Adrenal gland (tissue), 5 donors: ENCODE data around the gene PCMTD2.

Experiments used
- POLR2A ChIP-seq, 2 donors: fragments of 450-650 bp; IDR thresholded peaks; one replicate each; pipeline ENCODE4 v1.6.1; 2017; ENCODE audit warnings: antibody characterized with exemption in 2 of 2, mild to moderate bottlenecking in 2 of 2, moderate library complexity in 1 of 2
- TF ChIP-seq, protein P1 (sequence below), 6 experiments: fragments of 450-650 bp in 4 of 6; fragments of 200-600 bp in 2 of 6; sonication (generic) in 1 of 6; IDR thresholded peaks; 1 replicate in 5 of 6; 2 replicates in 1 of 6; pipeline versions ENCODE4 v1.5.1 to v1.8.0; 2016 to 2021; ENCODE audit warnings: antibody characterized with exemption in 6 of 6, mild to moderate bottlenecking in 2 of 6, moderate library complexity in 1 of 6
- donor health status: DM: no; HTN: no; CAD: no.

DNA sequence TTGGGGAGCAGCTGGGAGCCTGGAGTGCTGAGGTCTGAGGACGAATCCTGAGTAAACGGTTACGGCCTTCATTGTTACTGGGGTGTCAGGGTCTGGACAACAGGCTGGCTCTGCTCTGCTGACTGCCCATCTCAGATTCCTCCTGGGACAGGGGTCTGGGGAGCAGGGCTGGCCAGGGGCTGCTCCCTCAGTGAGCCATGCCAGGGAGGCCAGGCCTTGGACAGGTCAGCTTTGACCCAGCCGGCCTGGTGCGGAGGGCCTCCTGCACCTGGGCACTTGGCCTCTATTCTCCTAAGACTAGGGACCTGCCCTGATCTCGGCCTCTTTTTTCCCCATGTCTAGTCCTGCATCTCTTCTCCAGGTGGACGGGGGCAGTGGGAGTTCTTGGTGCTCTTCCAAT is 46.4 kb upstream of the PCMTD2 start:
- no peak for TF ChIP-seq POLR2A (IDR thresholded peaks at IDR 0.05)
- TF ChIP-seq, protein P1, sequence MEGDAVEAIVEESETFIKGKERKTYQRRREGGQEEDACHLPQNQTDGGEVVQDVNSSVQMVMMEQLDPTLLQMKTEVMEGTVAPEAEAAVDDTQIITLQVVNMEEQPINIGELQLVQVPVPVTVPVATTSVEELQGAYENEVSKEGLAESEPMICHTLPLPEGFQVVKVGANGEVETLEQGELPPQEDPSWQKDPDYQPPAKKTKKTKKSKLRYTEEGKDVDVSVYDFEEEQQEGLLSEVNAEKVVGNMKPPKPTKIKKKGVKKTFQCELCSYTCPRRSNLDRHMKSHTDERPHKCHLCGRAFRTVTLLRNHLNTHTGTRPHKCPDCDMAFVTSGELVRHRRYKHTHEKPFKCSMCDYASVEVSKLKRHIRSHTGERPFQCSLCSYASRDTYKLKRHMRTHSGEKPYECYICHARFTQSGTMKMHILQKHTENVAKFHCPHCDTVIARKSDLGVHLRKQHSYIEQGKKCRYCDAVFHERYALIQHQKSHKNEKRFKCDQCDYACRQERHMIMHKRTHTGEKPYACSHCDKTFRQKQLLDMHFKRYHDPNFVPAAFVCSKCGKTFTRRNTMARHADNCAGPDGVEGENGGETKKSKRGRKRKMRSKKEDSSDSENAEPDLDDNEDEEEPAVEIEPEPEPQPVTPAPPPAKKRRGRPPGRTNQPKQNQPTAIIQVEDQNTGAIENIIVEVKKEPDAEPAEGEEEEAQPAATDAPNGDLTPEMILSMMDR (IDR thresholded peaks at IDR 0.05), result no peak
